Measurements from ENCODE around the gene KRTAP5-8.
"Not testable (repeated sequence)": the region's sequence is repeated elsewhere in the genome, so short reads cannot be mapped to it uniquely, and the experiment has no call there.

KRTAP5-8 gene, protein sequence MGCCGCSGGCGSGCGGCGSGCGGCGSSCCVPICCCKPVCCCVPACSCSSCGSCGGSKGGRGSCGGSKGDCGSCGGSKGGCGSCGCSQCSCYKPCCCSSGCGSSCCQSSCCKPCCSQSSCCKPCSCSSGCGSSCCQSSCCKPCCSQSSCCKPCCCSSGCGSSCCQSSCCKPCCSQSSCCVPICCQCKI

DNA sequence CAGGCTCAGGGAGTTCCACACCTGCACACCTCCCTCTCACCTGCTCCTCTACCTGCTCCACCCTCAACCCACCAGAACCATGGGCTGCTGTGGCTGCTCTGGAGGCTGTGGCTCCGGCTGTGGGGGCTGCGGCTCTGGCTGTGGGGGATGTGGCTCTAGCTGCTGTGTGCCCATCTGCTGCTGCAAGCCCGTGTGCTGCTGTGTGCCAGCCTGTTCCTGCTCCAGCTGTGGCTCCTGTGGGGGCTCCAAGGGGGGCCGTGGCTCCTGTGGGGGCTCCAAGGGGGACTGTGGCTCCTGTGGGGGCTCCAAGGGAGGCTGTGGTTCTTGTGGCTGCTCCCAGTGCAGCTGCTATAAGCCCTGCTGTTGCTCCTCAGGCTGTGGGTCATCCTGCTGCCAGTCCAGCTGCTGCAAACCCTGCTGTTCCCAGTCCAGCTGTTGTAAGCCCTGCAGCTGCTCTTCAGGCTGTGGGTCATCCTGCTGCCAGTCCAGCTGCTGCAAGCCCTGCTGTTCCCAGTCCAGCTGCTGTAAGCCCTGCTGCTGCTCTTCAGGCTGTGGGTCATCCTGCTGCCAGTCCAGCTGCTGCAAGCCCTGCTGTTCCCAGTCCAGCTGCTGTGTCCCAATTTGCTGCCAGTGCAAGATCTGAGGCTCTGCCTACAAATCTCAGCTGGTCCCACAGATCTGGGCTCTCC lies at the start of gene KRTAP5-8:
TSS of gene KRTAP5-8 (plus strand) at position 49 of the 689 bp plus-strand sequence. CDS start at position 80, 31 bp downstream.
- not testable (repeated sequence) for DNase-seq

DNA sequence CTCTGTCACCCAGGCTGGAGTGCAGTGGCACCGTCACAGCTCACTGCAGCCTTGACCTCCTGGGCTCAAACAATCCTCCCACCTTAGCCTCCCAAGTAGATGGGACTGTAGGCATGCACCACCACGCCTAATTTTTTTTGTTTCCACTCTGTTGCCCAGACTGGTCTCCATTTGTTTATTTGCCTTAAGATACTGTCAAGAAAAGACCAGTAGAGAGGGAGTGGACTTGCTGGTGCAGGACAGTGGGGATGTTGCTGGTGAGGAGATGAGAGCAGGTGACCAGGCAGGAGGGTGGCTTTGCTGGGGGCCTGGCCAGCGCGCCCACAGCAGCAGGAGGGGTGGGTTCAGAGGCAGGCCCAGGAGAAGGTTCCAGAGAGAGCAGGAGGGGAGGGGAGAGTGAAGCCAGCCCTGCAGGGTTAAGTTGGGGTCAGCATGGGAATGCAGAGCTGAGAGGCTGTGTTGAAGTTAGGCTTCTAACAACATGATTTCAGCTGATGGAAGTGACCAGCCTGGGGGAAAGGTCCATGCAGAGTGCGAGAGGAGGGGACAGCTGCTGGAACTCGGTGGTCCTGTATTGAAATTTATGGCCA lies 49.0 kb upstream of the KRTAP5-8 start:
- DNase-seq = no peak

DNA sequence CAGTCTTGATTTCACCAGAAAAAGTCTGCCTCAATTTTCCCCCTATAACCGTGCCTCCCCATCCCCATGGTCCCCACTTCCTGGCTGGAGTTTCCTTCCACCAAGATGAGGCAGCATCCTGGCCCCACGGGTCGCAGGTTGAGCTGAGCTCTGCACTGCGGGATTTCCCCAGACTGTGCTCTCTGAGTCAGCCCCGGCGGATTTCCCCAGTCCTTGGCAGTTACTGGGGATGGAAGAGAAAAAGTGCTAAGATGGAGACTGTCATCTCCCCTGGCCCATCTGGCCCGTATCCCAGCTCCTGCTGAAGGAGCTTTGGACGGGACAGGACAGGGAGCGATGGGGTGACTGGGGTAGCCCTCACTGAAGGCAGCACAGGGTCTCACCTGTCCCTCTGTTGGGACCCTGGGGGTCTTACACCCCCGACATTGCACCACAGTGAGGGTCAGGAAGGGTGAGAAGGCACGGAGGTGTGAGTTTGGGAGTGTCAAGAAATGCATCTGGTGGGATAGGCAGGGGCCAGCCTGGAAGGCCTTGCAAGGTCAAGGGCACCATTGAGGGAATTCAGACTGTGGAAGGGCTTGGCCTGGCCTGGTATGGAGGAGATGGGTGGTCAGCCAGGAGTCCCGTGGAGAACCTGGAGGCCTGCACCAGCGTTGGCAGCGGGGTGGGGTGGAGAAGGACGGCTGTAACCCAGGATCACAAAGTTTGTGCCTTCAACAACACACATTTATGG lies 48.3 kb upstream of the KRTAP5-8 start:
- DNase-seq = peak; percentile 36

DNA sequence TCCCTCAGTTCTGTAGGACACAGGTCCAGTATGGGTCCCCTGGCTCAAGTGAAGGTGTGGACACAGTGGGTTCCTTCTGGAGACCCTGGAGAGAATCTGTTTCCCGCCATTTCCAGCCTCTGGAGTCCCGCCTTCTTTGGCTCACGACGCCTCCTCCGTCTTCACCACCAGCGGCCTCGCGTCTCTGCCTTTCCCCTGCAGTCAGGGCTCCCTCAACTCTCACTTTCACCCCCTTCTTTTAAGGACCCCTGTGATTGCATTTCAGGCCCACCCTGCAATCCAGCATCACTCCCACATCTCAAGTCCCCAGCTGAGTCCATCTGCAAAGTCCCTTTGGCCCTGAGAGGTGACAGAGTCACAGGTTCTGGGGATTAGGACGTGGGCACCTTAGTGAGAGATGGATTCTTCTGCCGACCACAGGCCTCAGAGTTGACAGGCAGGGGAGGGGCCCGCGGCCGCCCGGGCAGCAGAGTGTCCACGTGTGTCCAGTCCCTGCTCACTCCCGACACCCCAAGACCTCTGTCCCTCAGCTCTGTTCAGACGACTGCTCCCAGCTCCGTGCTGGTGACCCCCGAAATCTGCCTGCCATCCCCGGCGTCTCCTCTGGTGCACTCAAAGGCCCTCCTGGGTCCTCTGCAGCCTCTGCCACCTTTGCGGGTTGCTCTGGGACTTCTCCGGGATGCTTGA lies 47.6 kb upstream of the KRTAP5-8 start:
- no peak for DNase-seq

DNA sequence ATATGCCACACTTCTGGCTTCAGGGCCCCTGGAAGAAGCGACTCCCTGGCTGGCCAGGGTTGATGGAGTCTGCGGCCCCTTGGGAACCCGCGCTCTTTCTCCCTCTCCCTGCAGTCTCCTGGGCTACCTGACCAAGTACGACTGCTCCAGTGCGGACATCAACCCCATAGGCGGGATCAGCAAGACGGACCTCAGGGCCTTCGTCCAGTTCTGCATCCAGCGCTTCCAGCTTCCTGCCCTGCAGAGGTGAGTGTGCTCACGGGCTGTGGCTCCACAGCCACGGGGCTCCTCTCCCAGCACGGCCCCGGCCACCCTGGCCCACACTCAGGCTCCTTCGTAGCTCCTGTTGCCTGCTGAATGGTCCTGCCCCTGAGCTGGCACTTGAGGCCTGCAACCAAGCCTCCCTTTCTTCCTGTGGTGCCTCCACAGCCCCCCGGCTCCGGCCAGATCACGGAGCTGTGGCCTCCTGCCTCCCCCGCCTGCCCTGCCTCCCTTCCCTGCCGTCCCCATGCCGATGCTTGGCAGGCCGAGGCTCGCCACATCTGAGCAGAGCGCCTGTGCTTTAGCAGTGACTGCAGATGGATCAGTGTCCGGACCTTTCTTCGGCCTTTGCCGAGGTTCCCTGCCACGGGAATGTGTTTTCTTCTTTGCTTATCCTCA lies 47.0 kb upstream of the KRTAP5-8 start:
- DNase-seq = no peak

DNA sequence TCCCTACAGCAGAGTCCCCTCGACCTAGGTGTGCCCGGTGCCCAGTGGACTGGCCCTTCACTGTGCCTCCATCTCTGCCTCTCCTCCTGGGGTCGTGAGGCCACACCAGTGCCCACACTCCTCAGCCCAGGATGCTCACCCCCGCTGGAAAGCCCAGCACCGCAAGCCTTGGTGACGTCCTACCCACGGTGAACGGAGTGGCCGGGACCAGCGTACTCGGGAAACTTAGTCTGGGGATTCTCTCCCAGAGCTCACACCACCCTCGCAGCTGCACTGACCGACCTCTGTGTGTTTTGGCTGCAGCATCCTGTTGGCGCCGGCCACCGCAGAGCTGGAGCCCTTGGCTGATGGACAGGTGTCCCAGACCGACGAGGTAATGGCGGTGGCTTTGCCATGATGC lies 46.3 kb upstream of the KRTAP5-8 start:
- no peak for DNase-seq

DNA sequence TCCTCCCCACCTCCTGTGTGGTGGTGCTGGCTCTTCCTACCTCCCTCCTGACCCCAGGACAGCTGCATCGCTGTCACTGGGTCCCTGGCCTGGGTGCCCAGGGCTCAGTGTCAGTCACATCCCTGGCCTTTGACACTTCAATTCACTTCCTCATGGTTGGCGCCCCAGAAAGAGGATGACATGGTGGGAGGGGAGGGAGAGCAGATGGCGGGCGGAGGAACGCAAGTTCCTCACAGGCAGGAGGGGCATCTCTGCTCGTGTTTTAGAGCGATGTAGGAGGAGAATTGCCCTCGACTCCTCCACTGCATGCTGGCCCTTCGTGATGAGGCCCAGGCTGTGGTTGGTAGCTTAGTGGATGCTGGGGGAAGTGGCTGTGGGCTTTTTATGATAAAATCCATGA lies 45.9 kb upstream of the KRTAP5-8 start:
- no peak for DNase-seq

DNA sequence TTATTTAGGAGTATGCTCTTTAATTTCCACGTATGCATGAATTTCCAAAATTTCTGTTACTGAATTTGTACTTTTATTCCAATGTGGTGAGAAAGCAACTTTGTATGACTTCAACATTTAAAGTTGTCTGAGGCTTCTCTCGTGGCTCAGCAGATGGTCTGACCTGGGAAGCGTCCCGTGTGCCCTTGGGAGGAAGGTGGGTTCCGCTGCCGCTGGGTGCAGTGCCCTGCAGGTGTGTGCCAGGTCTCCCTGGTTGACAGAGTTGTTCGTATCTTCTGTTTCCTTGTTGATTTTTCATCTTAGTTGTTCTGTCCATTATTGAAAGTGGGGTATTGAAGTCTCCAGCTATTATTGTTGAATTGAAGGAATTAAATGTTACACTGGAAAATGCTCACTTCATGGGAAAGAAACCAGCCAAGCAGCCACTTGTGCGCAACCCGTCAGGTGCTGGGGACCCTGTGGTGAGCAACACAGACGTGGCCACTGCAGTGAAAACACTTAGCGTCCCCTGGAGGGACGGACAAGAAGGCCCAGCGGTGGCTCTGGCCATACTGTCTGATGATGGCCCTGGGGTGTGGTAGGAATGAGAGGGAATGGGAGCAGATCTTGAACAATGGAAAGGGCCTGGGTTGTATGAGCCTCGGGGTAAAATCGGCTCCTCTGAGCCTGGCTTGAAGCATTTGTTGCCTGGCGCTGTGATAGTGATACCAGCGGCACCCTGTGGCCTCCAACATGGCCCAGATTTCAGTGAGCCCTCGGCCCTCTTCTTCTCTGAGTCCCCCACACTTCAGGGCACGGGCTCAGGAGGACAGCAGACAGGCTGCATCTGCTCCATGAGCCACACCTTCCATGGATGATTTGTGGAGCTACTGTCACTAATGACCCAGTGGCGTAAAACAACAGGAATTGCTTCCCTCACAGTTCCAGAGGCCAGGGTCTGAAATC lies 42.3 kb upstream of the KRTAP5-8 start:
- no peak for DNase-seq

DNA sequence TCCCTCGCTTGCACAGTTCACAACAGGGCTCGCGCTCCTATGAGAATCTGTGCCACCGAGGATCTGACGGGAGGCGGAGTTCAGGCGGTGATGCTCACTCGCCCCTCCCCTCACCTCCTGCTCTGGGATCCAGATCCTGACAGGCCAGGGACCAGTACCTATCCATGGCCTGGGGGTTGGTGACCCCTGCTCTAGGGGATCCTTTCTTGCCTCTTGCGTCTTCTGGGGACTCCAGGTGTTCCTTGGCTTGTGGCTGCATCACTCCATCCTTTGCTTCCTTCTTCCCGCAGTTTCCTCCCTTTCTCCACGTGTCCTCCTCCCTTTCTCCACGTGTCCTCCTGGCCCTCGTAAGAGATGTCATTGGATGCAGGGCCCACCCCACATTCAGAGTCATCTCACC lies 41.4 kb upstream of the KRTAP5-8 start:
- DNase-seq = no peak

DNA sequence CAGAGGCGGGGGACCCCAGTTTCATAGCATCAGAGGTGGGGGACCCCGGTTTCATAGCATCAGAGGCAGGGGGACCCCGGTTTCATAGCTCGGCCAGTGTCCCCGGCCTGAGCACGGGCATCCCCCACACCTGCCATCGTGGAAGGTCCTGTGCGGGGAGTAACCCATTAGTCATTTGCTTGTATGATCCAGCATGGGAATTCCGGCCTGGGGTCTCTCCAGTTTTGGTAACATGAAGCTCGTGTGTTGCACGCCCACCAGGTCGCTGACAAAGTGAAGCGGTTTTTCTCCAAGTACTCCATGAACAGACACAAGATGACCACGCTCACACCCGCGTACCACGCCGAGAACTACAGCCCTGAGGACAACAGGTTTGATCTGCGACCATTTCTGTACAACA lies 39.7 kb upstream of the KRTAP5-8 start:
- no peak for DNase-seq

DNA sequence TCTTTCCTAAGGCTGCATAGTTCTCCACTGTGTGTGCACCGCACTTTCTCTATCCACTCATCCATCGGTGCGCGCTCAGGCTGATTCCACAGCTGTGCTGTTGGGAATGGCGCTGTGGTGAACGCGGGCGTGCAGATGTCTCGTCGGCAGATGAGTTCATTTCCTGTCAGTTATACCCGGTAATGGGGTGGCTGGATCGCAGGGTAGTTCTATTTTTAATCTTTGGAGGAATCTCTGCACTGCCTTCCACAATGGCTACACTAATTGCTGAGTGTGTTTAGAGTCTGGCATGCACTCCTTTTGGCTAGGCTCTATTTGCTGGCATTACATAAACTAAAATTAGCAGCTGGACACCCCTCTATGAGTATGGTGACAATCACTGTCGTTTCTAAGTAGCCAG lies 38.7 kb upstream of the KRTAP5-8 start:
- DNase-seq = no peak

DNA sequence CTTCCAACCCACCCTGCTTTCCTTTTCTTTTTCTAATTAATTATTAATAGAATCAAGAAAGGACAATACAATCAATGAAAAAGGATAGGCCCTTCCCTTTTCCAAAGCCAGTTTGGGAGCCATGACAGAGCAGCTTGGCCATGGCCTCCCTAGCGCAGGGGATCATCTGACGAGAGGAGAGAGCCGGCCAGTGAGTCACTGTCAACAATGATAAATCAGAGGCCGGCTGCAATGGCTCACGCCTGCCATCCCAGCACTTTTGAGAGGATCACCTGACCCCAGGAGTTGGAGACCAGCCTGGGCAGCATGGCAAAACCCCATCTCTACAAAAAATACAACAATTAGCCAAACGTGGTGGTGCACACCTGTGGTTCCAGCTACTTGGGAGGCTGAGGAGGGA lies 38.3 kb upstream of the KRTAP5-8 start:
- no peak for DNase-seq

DNA sequence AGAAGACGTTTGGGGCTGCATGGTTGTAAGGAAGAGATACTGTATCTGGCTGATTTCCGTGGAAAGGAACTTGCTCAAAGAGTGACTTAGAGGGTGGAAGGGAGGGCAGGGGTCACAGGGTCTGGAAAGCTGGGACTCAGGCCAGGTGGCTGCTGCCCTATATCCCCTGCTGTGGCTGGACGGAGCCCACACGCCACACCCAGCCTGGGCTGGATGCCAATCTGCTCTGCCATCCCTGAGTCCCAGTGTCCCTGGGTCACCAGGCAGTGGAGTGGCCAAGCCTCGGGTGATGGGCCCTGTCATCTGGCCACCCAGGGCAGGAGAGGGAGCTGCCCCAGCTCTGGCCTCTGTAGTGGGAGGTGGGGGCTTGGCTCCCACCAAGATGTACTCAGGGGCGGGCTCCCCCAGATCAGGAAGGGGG lies 37.2 kb upstream of the KRTAP5-8 start:
- DNase-seq = no peak

DNA sequence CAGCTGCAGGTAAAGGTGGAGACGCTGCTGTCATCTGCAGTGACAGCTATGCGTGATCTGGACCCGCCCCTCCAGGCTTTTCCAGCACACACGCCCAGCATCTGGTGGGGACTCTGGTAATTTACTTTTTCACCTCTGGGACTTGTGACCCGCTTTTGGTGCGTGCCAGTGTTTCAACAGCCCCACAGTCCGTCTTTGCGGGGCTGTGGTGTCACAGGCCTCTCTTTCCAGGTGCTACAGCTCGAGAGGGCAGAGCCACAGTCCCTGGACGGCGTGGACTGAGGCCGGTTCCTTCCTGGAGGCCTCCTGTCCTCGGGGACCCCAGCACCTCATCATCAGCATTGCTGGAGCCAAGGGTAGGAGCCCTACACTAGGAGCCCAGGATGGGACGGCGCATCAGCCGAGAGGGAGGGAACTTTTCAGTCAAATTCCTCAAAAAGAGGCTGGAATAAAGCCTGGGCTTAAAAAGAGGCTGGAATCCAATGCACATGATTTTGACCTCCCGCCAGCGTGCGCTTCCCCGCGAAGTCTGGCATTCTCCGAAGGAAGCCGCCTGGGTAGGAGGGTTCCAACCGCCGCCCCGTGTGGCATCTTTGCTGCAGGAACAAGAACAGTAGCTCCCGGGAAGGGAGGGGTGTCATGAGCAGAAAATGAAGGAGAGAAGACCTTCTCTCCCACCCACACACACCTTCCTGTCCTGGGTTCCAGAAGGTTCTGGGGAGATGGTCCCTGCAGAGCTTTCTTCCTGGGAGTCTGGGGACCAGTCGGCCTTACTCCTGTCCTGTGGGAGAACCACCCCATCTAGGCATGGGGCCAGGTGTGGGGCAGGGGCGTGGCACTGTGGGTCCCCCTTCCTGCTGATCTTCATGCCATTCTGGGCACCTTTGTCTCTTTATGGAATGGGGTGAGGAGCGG lies 36.5 kb upstream of the KRTAP5-8 start:
- no peak for DNase-seq

DNA sequence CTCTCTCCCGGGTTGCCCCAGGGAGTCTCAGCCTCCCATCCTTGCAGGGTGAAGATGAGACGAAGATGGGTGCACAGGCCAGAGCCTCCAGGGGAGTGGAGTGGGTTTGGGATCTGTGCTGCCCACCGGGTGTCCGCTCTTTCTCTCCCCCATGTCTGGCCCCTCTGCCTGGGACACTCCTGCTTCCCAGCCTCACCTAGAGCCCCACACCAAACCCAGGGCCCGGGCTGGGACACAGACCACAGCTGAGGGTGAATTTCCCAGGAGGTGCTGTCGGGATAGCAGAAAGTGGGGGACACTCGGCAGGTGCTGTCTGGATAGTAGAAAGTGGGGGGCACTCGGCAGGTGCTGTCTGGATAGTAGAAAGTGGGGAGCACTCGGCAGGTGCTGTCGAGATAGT lies 35.8 kb upstream of the KRTAP5-8 start:
- no peak for DNase-seq

DNA sequence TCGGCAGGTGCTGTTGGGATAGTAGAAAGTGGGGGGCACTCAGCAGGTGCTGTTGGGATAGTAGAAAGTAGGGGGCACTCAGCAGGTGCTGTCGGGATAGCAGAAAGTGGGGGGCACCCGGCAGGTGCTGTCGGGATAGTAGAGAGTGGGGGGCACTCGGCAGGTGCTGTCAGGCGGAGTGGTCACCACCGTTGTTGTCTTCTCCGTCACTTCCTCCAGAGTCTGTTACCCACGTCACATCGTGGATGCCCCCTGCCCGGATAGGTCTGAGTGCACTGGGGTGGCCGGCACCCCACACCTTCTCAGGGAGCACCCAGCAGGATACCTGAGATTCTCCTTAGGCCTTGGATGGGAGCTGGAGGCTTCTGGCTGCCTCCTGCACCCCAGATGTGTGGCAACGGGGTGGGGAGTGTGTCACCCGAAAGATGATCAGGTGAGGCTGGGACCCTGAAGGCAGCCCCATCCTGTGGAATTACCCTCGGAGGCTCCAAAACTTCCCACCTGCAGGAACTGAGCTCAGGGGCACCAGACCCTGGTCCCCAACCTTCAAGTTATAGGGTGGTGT lies 34.9 kb upstream of the KRTAP5-8 start:
- no peak for DNase-seq

DNA sequence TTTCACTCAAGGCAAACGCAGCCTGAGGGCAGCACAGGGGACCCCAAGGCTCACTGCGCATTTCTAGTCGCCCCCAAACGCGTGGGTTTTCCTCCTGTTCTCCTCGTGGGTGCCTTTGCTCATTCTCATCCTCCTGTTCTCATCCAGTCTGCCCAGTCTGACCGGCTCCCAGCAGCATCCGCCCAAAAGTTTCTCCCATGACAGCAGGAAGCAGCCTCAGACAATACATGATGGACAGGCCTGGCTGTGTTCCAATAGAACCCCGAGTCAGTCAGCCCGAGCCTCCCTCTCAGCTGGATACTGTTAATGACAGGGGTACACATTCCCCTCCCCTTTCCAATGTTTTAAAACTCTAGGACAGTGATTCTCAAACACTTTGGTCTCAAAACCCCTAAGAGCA lies 33.3 kb upstream of the KRTAP5-8 start:
- no peak for DNase-seq

DNA sequence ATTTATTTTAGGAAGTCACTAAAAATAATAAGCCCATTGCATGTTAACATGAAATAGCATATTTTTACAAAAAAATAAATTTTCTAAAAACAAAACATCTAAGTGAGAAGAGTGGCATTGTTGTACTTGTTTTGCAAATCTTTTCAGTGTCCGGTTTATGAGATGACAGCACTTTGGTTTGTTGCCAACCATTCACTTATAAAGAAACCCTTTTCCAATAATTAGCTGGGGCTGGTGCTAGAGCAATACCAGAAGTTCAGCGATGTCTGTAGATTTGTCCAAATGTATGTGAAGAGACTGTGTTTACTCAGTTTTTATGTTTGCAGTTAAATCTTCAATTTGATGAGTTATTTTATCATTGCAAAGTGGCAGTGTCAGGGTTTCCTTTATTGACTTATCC lies 32.8 kb upstream of the KRTAP5-8 start:
- DNase-seq = no peak

DNA sequence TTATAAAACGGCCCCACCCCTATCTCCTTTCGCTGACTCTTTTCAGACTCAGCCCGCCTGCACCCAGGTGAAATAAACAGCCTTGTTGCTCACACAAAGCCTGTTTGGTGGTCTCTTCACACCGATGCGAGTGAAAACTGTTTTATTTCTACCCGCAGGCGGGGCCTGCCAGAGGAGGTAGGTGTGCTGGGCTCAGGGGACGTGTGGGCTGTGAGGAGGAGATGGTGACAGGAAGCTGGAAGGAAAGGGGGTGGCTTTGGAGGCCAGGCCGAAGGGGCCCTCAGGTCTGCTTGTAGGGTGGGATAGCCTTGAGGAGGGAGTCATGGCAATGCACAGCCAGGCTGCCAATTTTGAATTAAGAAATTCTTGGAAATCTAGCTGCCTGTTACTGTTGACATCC lies 32.0 kb upstream of the KRTAP5-8 start:
- DNase-seq = no peak

DNA sequence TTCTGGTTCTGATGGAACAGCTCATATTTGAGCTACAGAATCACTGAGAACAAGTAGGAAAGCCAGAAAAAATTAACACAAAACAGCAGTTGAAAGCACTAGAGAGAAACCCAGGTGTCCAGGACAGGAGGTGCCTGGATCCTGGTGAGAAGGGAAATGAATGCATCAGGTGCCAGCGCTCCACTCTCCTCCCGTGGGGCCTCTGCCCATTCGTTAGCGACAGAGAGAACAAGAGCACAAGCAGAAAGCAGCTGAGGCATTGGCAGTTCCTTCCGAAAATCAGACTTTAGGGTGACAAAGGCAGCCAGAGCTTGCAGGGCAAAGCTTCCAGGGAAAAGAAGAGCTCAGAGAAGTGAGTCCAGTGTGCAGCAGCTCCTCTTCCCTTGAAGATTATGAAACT lies 30.7 kb upstream of the KRTAP5-8 start:
- DNase-seq = no peak
